GM10266 (cell line): Measurements from ENCODE around the gene TFF1.

Experiments used
- DNase-seq: peaks from one replicate; pipeline ENCODE4 v3.0.0; 2012; ENCODE audit errors: extremely low spot score
- CTCF ChIP-seq: IDR thresholded peaks from 2 replicates; pipeline ENCODE4 v1.5.1; 2012; ENCODE audit warnings: mild to moderate bottlenecking, low read depth; ENCODE audit not compliant: control insufficient read depth, insufficient read depth; ENCODE audit errors: missing control alignments

Gene TFF1

GRCh38 chr21:42352441-42353095 lies 13.8 kb downstream of the TFF1 start:
- TF ChIP-seq CTCF = no peak
- DNase-seq = no peak

- DNase-seq = no peak
- no peak for TF ChIP-seq CTCF
Measured at GRCh38 chr21:42351626-42352440, 14.5 kb downstream of the TFF1 start.

GRCh38 chr21:42350927-42351426 lies 15.4 kb downstream of the TFF1 start, which contains the start of gene TFF2:
Gene TFF2 (minus strand): TSS chr21:42350994. CDS start chr21:42350957, 37 bp downstream.
- TF ChIP-seq CTCF = no peak
- no peak for DNase-seq

- no peak for TF ChIP-seq CTCF
- no peak for DNase-seq
Measured at GRCh38 chr21:42350318-42350910, 15.9 kb downstream of the TFF1 start.

- DNase-seq = no peak
- TF ChIP-seq CTCF = no peak
Measured at GRCh38 chr21:42349420-42350317, 16.7 kb downstream of the TFF1 start.

GRCh38 chr21:42348762-42349161 lies 17.6 kb downstream of the TFF1 start:
- DNase-seq = no peak
- TF ChIP-seq CTCF = no peak
